Endothelial cell (in vitro differentiated cells): ENCODE data around the gene ZNF142. TPM values are rescaled to one million over a fixed set of nuclear protein-coding genes. Genes with fewer than 3 reads are reported as not detected.
A peak's percentile ranks its signal among the peaks of the same experiment; 100 is the strongest.

ENCODE experiments used
- DNase-seq: peaks from one replicate; pipeline ENCODE4 v3.0.0; 2021; ENCODE audit warnings: low spot score
- H3K27ac Mint-ChIP-seq: one replicate; pipeline ENCODE4 v1.8.0; 2021; ENCODE audit warnings: mixed read lengths, inconsistent platforms; ENCODE audit not compliant: unreplicated experiment
- H3K27me3 Mint-ChIP-seq: one replicate; pipeline ENCODE4 v1.8.0; 2021; ENCODE audit warnings: mild to moderate bottlenecking, moderate library complexity, mixed read lengths, inconsistent platforms; ENCODE audit not compliant: unreplicated experiment
- H3K36me3 Mint-ChIP-seq: one replicate; pipeline ENCODE4 v1.8.0; 2021; ENCODE audit warnings: mild to moderate bottlenecking, low read depth, mixed read lengths, inconsistent platforms; ENCODE audit not compliant: unreplicated experiment
- H3K4me1 Mint-ChIP-seq: one replicate; pipeline ENCODE4 v1.8.0; 2021; ENCODE audit warnings: mild to moderate bottlenecking, mixed read lengths, inconsistent platforms; ENCODE audit not compliant: unreplicated experiment
- H3K4me3 Mint-ChIP-seq: one replicate; pipeline ENCODE4 v1.8.0; 2021; ENCODE audit warnings: mild to moderate bottlenecking, mixed read lengths, inconsistent platforms; ENCODE audit not compliant: unreplicated experiment
- H3K9me3 Mint-ChIP-seq: one replicate; pipeline ENCODE4 v1.8.0; 2021; ENCODE audit warnings: mixed read lengths, inconsistent platforms; ENCODE audit not compliant: unreplicated experiment
- long read RNA-seq: library from polyadenylated mRNA; unstranded; transcript quantifications from one replicate; pipeline ENCODE4 v2.0.0, GENCODE V29; 2020; ENCODE audit not compliant: unreplicated experiment
- total RNA-seq: library from RNA; stranded (reverse); fragmentation: NEBNext Ultra II Directional; extraction: Animal tissue kit (Norgen Biotek cat#: 25700); gene quantifications from one replicate; pipeline ENCODE4 v1.2.1, GENCODE V29; 2021; ENCODE audit not compliant: unreplicated experiment
- TF ChIP-seq, protein P1 (sequence below): fragments of 200-600 bp; sonication (generic); IDR thresholded peaks from one replicate; pipeline ENCODE4 v1.5.0; 2021; ENCODE audit warnings: antibody characterized with exemption; ENCODE audit not compliant: unreplicated experiment

Gene ZNF142, protein sequence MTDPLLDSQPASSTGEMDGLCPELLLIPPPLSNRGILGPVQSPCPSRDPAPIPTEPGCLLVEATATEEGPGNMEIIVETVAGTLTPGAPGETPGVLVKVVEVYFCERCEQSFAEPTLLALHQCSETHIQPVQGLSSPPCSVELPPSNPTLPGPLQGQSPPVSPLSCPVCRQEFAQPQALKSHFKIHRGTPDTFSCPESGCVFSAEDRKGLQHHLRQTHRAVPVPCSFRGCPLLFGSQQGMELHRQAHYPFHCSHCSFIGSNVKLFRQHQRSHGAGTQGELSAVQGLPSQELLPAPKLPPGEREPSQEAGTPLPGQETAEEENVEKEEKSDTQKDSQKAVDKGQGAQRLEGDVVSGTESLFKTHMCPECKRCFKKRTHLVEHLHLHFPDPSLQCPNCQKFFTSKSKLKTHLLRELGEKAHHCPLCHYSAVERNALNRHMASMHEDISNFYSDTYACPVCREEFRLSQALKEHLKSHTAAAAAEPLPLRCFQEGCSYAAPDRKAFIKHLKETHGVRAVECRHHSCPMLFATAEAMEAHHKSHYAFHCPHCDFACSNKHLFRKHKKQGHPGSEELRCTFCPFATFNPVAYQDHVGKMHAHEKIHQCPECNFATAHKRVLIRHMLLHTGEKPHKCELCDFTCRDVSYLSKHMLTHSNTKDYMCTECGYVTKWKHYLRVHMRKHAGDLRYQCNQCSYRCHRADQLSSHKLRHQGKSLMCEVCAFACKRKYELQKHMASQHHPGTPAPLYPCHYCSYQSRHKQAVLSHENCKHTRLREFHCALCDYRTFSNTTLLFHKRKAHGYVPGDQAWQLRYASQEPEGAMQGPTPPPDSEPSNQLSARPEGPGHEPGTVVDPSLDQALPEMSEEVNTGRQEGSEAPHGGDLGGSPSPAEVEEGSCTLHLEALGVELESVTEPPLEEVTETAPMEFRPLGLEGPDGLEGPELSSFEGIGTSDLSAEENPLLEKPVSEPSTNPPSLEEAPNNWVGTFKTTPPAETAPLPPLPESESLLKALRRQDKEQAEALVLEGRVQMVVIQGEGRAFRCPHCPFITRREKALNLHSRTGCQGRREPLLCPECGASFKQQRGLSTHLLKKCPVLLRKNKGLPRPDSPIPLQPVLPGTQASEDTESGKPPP (N-terminal part only)
- total RNA-seq = 26.6 TPM
- long read RNA-seq = 0 reads

DNA sequence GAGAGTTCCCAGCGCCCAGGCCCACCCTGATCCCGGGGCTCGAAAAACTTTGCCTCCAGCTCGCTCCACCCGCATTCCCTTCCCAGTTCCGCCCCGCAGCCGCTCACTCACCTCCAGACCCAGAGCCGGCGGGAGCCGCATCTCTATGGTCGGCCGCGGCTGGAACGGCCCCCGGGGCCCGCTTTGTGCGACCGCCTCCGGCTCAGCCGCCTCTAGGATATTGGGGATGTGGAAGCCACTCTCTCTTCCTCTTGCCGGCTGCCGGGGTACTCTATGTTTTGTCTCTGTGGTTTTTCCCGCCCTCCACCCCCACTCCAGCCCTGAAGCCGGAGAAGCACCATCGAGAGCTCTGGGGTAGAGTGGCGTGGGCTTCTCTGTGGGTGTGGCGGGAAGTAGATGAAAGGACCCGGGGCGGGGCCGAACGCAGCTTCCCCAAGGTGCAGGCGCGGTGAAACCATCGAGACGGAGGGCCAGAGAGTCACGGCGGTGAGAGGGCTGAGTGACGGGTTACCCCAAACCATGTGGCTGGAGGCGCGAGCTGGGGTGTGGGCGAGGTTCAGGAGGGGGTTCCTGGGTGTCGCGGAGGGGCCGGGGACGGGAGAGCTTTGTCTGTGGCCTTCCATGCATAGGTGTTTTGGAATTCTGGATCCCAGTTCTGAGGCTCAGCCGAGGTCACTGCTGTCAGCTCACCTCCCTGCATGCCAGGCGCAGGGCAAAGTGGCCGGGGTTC lies at the start of gene ZNF142, which contains the start of gene BCS1L:
Gene ZNF142 (minus strand): TSS at position 366 of the 730 bp plus-strand sequence. CDS start 3,194 bp downstream, outside the sequence.
Gene BCS1L (plus strand): TSS at position 426 of the 730 bp plus-strand sequence. CDS start 1,305 bp downstream, outside the sequence.
- TF ChIP-seq, protein P1, sequence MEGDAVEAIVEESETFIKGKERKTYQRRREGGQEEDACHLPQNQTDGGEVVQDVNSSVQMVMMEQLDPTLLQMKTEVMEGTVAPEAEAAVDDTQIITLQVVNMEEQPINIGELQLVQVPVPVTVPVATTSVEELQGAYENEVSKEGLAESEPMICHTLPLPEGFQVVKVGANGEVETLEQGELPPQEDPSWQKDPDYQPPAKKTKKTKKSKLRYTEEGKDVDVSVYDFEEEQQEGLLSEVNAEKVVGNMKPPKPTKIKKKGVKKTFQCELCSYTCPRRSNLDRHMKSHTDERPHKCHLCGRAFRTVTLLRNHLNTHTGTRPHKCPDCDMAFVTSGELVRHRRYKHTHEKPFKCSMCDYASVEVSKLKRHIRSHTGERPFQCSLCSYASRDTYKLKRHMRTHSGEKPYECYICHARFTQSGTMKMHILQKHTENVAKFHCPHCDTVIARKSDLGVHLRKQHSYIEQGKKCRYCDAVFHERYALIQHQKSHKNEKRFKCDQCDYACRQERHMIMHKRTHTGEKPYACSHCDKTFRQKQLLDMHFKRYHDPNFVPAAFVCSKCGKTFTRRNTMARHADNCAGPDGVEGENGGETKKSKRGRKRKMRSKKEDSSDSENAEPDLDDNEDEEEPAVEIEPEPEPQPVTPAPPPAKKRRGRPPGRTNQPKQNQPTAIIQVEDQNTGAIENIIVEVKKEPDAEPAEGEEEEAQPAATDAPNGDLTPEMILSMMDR = no peak
- Mint-ChIP-seq H3K36me3 (peaks cover 39% of the 10 kb centered on the region), H3K27me3 (peaks cover 15% of the 10 kb centered on the region), H3K4me3 (peak within 1 kb of the TSS; percentile 96), H3K9me3 (no peaks in the 10 kb centered on the region), H3K27ac (peak within 1 kb of the TSS; percentile 57), H3K4me1 (peaks cover 15% of the 10 kb centered on the region)
- DNase-seq = peak; percentile 68

DNA sequence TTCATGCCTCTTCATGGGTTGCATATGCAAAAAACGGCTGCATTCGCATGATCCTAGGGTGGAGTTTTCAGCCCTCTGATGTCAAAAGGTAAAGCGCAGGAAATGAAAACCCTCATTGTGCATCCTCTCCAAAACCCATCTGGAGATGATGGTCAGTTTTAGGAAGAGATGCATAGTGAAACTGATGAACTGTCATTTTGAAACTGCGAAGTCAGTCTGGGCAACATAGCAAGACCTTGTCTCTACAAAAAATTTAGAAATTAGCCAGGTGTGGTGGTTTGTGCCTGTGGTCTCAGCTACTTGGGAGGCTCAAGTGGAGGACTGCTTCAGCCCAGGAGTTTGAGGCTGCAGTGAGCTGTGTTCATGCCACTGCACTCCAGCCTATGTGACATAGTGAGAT lies 48.7 kb upstream of the ZNF142 start:
- H3K9me3 Mint-ChIP-seq = no peaks in the 10 kb centered on the region
- H3K36me3 Mint-ChIP-seq = peaks cover 13% of the 10 kb centered on the region
- no peak for DNase-seq
- no peak overlapping the region for H3K27ac Mint-ChIP-seq
- TF ChIP-seq, protein P1 = no peak
- H3K4me3 Mint-ChIP-seq = no peak overlapping the region
- H3K27me3 Mint-ChIP-seq = peaks cover 11% of the 10 kb centered on the region
- peaks cover 19% of the 10 kb centered on the region for H3K4me1 Mint-ChIP-seq

DNA sequence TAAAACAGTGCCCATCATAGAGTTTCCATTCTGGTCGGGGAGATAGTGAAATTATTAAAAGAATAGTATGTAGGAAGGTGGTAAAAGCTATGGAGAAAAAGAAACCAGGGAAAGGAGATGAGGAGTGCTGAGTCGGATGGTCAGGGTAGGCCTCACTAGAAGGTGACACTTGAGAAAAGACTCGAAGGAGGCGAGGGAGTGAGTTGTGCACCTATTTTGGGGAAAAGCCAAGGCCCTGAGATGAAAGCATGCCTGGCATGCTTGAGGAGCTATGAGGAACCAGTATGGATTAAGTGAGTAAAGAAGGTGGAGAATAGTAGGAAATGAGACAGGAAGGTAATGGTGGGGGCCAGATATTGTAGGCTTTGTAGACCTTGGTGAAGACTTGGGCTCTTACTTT lies 43.9 kb upstream of the ZNF142 start:
- TF ChIP-seq, protein P1 = no peak
- Mint-ChIP-seq H3K27ac (no peak overlapping the region), H3K36me3 (peaks cover 36% of the 10 kb centered on the region), H3K27me3 (peaks cover 10% of the 10 kb centered on the region), H3K4me1 (peaks cover 10% of the 10 kb centered on the region), H3K9me3 (no peaks in the 10 kb centered on the region), H3K4me3 (peak overlapping the region; percentile 40)
- no peak for DNase-seq

DNA sequence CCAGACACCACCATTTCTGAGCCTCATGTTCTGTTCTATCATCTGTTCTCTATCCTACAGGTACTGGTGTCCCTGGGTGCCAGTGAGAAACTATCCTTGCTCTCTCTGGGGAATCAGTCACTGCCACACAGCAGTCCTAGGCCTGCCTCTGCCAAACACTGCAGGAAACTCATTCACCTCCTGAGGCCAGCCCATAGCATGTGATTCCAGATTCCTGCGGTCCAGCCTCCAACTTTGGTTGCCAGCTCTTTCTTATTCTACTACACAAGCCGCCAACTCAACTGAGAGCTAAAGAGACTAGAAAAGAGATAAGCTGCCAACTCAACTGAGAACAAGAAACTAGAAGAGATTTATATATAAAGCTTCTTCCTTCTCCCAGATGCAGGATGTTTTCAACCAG lies 42.4 kb upstream of the ZNF142 start:
- no peak overlapping the region for H3K27ac Mint-ChIP-seq
- H3K4me1 Mint-ChIP-seq = peaks cover 10% of the 10 kb centered on the region
- TF ChIP-seq, protein P1 = no peak
- H3K36me3 Mint-ChIP-seq = peaks cover 51% of the 10 kb centered on the region
- no peak overlapping the region for H3K4me3 Mint-ChIP-seq
- H3K9me3 Mint-ChIP-seq = no peaks in the 10 kb centered on the region
- H3K27me3 Mint-ChIP-seq = peaks cover 17% of the 10 kb centered on the region
- no peak for DNase-seq
